Measurements from ENCODE around the gene ADGRG4.
"Not testable (repeated sequence)": the region's sequence is repeated elsewhere in the genome, so short reads cannot be mapped to it uniquely, and the experiment has no call there.

ADGRG4 gene

GRCh38 chrX:136387951-136388502 is 87.3 kb downstream of the ADGRG4 start:
- DNase-seq: no peak

- no peak for DNase-seq
Observed at GRCh38 chrX:136390921-136391320, 90.2 kb downstream of the ADGRG4 start.

DNA sequence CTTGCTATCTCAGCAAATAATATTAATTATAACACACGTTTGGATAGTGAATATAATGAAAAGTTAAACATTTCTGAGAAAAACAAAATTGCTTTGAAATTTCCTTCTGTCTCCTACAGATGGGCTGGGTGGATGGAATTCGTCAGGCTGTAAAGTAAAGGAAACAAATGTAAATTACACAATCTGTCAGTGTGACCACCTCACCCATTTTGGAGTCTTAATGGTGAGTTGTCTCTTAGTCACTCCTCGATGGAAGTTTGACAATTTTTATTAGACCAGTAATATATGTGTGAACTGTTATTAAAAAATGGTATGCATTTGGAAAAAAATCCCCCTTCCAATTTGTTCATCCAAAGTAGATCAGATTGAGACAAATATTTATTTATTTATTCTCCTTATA is 94.5 kb downstream of the ADGRG4 start:
- DNase-seq: no peak

DNA sequence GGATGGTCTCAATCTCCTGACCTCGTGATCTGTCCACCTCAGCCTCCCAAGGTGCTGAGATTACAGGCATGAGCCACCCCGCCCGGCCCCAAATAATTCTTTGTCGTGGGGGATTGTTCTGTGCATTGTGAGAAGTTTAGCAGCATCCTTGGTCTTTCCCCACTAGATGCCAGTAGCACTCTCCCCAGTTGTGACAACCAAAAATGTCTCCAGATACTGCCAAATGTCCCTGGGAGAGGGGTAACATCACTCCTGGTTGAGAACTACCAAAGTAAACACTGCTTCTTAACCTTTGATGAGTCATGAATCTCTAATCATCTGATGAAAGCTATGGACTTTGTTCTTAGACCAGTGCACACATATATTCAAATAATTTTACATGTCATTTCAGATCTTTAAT is 96.2 kb downstream of the ADGRG4 start:
- DNase-seq: no peak

DNA sequence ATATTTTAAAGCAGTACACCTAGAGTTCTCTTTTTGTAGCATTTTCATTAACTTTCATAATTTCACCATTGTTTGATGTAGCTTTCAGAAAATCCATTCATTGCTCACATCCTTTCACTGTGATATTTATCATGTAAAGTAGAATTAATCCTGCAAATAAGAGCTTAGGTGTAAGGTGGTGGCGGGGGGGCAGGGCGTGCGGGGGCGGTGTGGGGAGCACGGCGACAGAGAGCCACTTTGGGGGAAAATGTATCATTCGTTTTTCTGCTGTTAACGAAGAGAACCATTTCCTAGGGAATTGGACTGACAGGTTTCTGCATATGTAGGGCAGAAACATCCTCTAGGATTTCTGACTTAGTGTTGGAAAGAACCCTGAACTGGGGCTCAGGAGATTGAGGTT is 104.4 kb downstream of the ADGRG4 start:
- DNase-seq: no peak

DNA sequence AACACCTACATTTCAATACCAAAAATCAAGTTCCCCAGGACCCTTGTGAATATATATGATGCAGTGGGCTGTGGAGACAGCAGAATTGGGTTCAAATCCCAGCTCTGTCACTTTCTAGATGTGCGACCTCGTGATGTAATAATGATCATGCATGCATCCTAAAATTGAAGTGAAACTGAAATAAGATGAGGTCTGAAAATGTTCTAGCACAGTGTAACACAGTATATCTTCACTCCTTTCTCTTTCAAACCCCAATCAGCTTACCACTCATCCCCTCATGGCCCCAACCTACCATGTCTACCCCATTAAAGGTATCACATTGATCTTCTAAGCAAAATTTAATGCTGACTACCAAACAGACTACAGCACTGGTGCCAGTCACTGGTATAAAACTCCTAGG is 117.0 kb downstream of the ADGRG4 start:
- no peak for DNase-seq

GRCh38 chrX:136421338-136421737 is 120.6 kb downstream of the ADGRG4 start:
- DNase-seq: no peak

- DNase-seq: no peak
Observed at GRCh38 chrX:136423724-136424123, 123.0 kb downstream of the ADGRG4 start.

DNA sequence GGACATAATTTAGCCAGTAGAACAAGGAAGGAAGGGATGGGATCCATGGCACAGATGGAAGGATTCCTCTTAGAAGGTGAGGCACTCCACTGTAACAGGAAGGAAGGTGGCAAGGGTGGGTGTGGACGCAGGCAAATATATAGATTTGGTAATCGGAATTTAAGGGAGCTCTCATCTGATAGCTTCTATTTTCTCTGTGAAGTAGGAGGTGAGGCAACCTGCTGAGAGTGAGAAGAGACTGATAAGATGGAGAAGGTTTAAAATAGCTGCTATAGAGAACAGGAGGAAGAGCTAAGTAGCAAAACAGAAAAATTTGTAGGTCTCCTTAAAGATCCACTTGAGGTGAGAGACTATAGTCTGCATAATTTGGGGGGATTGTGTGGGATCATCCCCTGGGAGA is 125.2 kb downstream of the ADGRG4 start:
- DNase-seq: no peak

- no peak for DNase-seq
Observed at GRCh38 chrX:136431625-136432024, 130.9 kb downstream of the ADGRG4 start.

DNA sequence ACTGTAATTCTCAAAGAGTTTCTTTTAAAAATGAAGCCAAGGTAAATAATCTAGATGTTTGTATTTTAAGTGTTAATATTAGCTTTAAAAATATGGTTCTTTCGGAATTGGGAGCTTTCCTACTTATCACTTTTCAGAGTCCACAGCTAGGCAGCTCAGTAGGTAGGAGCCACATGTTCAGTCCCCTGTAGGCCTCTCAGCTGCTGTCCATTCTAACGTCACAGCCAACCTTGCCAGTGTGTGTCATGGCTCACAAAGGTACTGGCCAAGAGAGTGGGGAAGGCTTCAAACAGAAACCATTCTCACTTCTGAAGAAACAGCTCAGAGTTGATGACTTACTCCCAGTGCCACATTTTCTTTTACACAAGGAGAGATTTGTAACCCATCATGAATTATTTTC is 137.0 kb downstream of the ADGRG4 start:
- DNase-seq: no peak

DNA sequence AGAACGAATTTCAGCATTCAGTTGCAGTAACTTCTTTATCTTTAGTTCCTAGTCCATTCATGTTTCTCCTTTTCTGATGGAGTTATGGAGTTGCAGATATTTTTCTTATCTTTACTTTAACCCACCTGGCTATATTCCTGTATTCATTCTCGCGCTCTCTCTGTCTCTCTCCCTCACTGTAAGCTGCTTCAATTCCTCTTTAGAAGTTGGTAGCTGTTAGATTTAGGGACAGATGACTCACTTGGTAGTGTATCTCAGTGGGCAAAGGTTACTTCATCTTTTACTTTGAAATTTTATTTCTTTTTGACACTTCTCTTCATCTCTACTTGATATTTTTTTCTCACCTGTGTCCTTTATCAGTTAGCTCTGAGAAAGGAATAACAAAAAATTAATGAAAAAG is 137.4 kb downstream of the ADGRG4 start:
- no peak for DNase-seq

DNA sequence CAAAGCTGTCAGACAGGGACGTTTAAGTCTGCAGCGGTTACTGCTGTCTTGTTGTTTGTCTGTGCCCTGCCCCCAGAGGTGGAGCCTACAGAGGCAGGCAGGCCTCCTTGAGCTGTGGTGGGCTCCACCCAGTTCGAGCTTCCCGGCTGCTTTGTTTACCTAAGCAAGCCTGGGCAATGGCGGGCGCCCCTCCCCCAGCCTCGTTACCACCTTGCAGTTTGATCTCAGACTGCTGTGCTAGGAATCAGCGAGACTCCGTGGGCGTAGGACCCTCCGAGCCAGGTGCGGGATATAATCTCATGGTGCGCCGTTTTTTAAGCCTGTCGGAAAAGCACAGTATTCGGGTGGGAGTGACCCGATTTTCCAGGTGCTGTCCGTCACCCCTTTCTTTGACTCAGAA is 144.9 kb downstream of the ADGRG4 start:
- DNase-seq: not testable (repeated sequence)

DNA sequence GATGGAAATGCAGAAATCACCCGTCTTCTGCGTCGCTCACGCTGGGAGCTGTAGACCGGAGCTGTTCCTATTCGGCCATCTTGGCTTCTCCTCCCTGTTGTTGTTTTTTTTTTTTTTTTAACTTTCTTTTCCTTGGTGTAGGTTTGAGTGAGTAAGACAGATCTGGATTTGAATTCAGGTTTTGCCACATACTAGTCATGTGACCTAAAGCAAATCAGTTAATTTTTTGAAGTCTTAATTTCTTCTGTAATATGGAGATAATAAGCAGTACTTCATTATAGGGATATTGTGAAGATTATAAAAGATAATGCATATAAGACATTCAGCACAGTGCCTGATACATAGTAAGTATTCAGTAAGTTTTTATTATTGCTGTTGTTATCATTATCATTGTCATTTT is 145.4 kb downstream of the ADGRG4 start:
- DNase-seq: no peak

- no peak for DNase-seq
Observed at GRCh38 chrX:136447308-136447707, 146.5 kb downstream of the ADGRG4 start.

DNA sequence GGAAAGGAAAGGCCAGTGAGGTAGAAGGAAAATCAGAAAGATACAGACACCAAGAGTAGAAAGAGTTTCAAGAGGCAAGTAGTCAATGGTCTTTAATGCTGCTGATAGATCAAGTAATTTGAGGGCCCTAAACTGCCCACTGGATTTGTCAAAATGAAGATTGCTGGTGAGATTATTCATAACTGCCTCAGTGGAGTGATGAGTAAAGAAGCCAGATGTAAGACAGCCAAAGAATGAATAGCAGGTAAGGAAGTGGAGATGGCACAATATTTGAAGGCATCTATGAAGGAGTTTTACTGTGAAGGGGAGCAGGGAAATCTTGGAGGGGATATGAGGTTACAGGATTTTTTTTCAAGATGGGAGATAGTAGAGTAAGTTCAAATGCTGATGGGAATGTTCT is 147.2 kb downstream of the ADGRG4 start:
- no peak for DNase-seq

DNA sequence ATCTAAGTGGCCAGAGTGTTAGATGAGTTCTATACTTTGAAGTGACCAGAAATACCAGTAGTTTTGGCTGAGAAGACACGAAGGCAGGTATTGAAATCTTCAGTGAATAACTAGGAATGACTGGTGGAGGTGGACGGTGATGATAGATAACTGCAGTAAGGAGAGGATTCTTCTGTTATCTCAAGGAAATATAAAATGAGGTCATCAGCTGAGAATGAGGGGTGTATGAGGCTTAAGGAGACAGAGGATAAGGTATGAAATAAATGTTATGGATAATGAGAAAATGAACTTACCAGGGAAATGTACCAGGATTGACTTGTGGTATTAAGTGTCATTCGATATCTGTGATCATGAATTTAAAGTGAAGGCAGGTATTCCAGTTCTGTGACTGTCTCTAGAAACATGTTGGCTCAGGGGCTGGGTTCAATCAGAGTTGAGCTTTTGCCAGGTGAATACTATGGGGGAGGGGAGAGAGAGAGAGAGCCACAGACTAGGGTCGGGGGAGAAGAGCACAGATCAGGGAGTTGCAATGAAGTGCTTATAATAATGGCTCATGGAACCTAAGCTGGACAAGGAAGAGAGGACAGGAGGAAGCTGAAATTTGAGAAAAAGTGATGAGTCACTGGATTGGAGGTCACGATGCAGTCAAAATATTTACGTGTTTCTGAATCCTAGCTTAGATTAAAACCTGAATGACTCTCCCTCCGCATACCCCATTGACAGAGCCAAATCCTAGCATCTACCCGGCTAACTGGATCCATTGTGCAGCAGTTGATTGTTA is 149.5 kb downstream of the ADGRG4 start:
- DNase-seq: no peak

- DNase-seq: no peak
Observed at GRCh38 chrX:136452614-136453013, 151.9 kb downstream of the ADGRG4 start.

- DNase-seq: no peak
Observed at GRCh38 chrX:136453114-136453513, 152.4 kb downstream of the ADGRG4 start.

DNA sequence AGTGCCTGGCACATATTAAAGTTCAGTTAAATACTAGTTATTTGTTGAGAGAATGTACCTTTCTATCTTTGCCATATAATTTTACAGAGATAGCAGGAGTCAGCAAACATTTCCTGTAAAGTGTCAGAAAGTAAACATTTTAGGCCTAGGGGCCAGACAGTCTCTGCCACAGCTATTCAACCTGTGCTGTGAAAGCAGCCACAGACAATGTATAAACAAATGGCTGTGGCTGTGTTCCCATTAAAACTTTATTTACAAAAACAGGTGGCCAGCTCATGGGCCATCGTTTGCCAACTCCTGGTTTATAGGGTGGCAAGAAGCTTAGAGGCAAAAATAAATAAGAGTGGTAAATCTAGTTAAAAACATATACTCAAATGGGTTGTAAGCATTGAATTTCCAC is 153.0 kb downstream of the ADGRG4 start:
- DNase-seq: peak; percentile 52

DNA sequence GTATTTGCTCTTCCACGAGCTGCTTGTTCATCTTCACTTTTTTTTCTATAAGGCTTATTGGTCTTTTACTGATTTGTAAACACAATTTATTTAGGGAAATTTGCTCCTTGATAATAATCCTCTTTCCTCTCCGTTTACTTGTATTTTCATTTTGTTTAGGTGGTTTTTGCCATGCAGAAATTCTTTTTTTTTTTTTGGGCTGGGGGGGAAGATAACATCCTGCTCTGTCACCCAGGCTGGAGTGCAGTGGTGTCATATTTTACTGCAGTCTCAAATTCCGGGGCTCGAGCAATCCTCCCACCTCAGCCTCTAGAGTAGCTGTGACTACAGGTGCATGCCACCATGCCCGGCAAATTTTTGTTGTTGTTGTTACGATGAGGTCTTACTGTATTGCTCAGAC is 155.4 kb downstream of the ADGRG4 start:
- no peak for DNase-seq

- no peak for DNase-seq
Observed at GRCh38 chrX:136457303-136457917, 156.6 kb downstream of the ADGRG4 start.

DNA sequence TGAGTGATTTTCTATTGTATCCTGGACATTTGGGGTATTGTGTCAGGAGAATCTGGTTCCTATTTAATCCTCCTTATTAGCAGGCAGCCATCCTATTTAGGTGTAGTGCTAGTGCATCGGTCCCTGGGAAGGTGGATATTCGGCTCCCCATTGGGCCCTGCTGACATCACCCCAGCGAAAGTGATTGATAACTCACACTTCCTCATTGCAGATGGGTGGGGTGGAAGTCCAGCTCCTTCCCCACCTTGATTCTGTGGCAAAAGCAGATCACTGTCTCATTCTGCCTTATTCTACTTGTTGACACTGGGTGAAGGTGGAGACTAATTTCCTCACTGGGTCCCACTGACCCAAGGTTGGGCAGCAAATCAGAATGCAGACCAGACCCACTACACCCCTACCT is 163.8 kb downstream of the ADGRG4 start:
- DNase-seq: no peak

Measured in NCI-H345 (cell line).